ENCODE results near the gene RHCE. TPM values are rescaled to one million over a fixed set of nuclear protein-coding genes. Genes with fewer than 3 reads are reported as not detected.

The RHCE gene
- total RNA-seq, 2 experiments from 2014 or later = 0.63 TPM; not detected in 1

GRCh38 chr1:25458541-25459298 lies 38.1 kb upstream of the RHCE start:
- H3K36me3 ChIP-seq (ENCODE audit: insufficient read depth, low read length) = peaks cover 60% of the 10 kb centered on the region
- POLR2A ChIA-PET = no interaction called here
- intact Hi-C loops (cut with micrococcal nuclease; ENCODE audit: unreplicated experiment) = no loop called here

GRCh38 chr1:25456502-25456901 lies 35.9 kb upstream of the RHCE start:
- no peak for TF ChIP-seq CTCF (conservative IDR thresholded peaks at IDR 0.05; ENCODE audit: low read length)
- no peak for TF ChIP-seq EZH2phosphoT487 (IDR thresholded peaks at IDR 0.05; ENCODE audit: borderline replicate concordance, low read depth, low read length)
- Histone ChIP-seq H3K9me2 (ENCODE audit: insufficient read depth, low read length) (no peaks in the 10 kb centered on the region), H3K79me2 (ENCODE audit: insufficient read depth, low read depth, low read length) (no peaks in the 10 kb centered on the region), H4K20me1 (ENCODE audit: insufficient read depth, low read length) (0 out of 2 replicates have a peak, but pooled peaks cover 4% of the 10 kb centered on the region), H3K4me2 (ENCODE audit: low read length) (no peak overlapping the region), H3K4me3 (ENCODE audit: low read depth, low read length, poor library complexity, severe bottlenecking) (no peak overlapping the region), H3K27ac (ENCODE audit: low read depth, low read length, poor library complexity, severe bottlenecking) (no peak overlapping the region), H3K36me3 (ENCODE audit: insufficient read depth, low read length) (peaks cover 62% of the 10 kb centered on the region), H3K9me3 (ENCODE audit: low read length) (no peaks in the 10 kb centered on the region), H3K4me1 (ENCODE audit: insufficient read depth, low read length, poor library complexity, severe bottlenecking) (peaks cover 9% of the 10 kb centered on the region), H2AFZ (ENCODE audit: low read length) (no peak overlapping the region)
- no TSS peak for BruUV-seq (replicated peaks)
- CTCF ChIA-PET (ENCODE audit: unreplicated experiment) = no interaction called here
- POLR2A ChIA-PET = interaction anchor here (0.7 kb wide), 1 partner anchor 275 kb away, joined by 3 read pairs; no protein-coding TSS in a partner anchor
- no peak for DNase-seq (ENCODE audit: low spot score)
- intact Hi-C loops (cut with micrococcal nuclease; ENCODE audit: unreplicated experiment) = no loop called here

More at GRCh38 chr1:25458541-25459298, 38.1 kb upstream of the RHCE start:
- no peaks in the 10 kb centered on the region for H3K9me2 ChIP-seq (ENCODE audit: insufficient read depth, low read length)
- CTCF ChIA-PET (ENCODE audit: unreplicated experiment) = no interaction called here
- no peaks in the 10 kb centered on the region for H3K4me1 ChIP-seq (ENCODE audit: insufficient read depth, low read length, poor library complexity, severe bottlenecking)
- 0 out of 2 replicates have a peak, but pooled peaks cover 4% of the 10 kb centered on the region for H4K20me1 ChIP-seq (ENCODE audit: insufficient read depth, low read length)
- H3K4me2 ChIP-seq (ENCODE audit: low read length) = no peak overlapping the region
- H3K9me3 ChIP-seq (ENCODE audit: low read length) = no peaks in the 10 kb centered on the region
- BruUV-seq (replicated peaks) = no TSS peak
- H3K79me2 ChIP-seq (ENCODE audit: insufficient read depth, low read depth, low read length) = no peaks in the 10 kb centered on the region
- H3K4me3 ChIP-seq (ENCODE audit: low read depth, low read length, poor library complexity, severe bottlenecking) = no peak overlapping the region
- TF ChIP-seq CTCF (conservative IDR thresholded peaks at IDR 0.05; ENCODE audit: low read length) (no peak), EZH2phosphoT487 (IDR thresholded peaks at IDR 0.05; ENCODE audit: borderline replicate concordance, low read depth, low read length) (no peak)
- no peak overlapping the region for H3K27ac ChIP-seq (ENCODE audit: low read depth, low read length, poor library complexity, severe bottlenecking)
- no peak for DNase-seq (ENCODE audit: low spot score)
- H2AFZ ChIP-seq (ENCODE audit: low read length) = no peak overlapping the region

GRCh38 chr1:25451908-25452307 lies 31.3 kb upstream of the RHCE start:
- CTCF ChIA-PET (ENCODE audit: unreplicated experiment) = no interaction called here
- DNase-seq (ENCODE audit: low spot score) = peak; percentile 37
- Histone ChIP-seq H3K36me3 (ENCODE audit: insufficient read depth, low read length) (peaks cover 51% of the 10 kb centered on the region), H4K20me1 (ENCODE audit: insufficient read depth, low read length) (0 out of 2 replicates have a peak, but pooled peaks cover 4% of the 10 kb centered on the region), H3K9me2 (ENCODE audit: insufficient read depth, low read length) (no peaks in the 10 kb centered on the region), H3K79me2 (ENCODE audit: insufficient read depth, low read depth, low read length) (no peaks in the 10 kb centered on the region), H3K4me1 (ENCODE audit: insufficient read depth, low read length, poor library complexity, severe bottlenecking) (peaks cover 16% of the 10 kb centered on the region), H3K4me3 (ENCODE audit: low read depth, low read length, poor library complexity, severe bottlenecking) (no peak overlapping the region), H3K9me3 (ENCODE audit: low read length) (no peaks in the 10 kb centered on the region), H2AFZ (ENCODE audit: low read length) (no peak overlapping the region), H3K4me2 (ENCODE audit: low read length) (peak overlapping the region; percentile 17), H3K27ac (ENCODE audit: low read depth, low read length, poor library complexity, severe bottlenecking) (peak overlapping the region; percentile 11)
- POLR2A ChIA-PET = no interaction called here
- intact Hi-C loops (cut with micrococcal nuclease; ENCODE audit: unreplicated experiment) = no loop called here
- no TSS peak for BruUV-seq (replicated peaks)
- TF ChIP-seq EZH2phosphoT487 (IDR thresholded peaks at IDR 0.05; ENCODE audit: borderline replicate concordance, low read depth, low read length) = no peak
